K562 treated with DMSO at 1 percent for 12 hours (cell line): Measurements from ENCODE around the gene TUBB6. TPM values are rescaled to one million over a fixed set of nuclear protein-coding genes. Genes with fewer than 3 reads are reported as not detected.

Experiments
- total RNA-seq: library from RNA; unstranded; fragments of 300-600 nt; gene quantifications from 2 replicates; pipeline ENCODE4 v1.2.3, GENCODE V29; 2022; ENCODE audit not compliant: insufficient read depth

The TUBB6 gene
- 142 and 152 TPM in 2 replicates for total RNA-seq

GRCh38 chr18:12307701-12308385 lies at the start of gene TUBB6:
TSS of gene TUBB6 (plus strand) at chr18:12308241. CDS start at chr18:12308293, 52 bp downstream.

Other genes starting within 250 kb of the TUBB6 start
- not detected in 2 replicates for gene ANKRD62, start 214.4 kb upstream of the TUBB6 start, total RNA-seq
- gene CIDEA, start 53.9 kb upstream of the TUBB6 start, total RNA-seq = not detected in 2 replicates
- 31.4 and 60.3 TPM in 2 replicates for gene AFG3L2, start 69.0 kb downstream of the TUBB6 start, total RNA-seq
- gene PRELID3A, start 99.7 kb downstream of the TUBB6 start, total RNA-seq = 3.1 and 7.5 TPM in 2 replicates